Measurements from ENCODE around the gene SENP3. TPM values are rescaled to one million over a fixed set of nuclear protein-coding genes. Genes with fewer than 3 reads are reported as not detected.

Gene SENP3
- total and polyA plus RNA-seq, 2 of the 13 experiments (the other 11 are each of a cell fraction or from before 2014, with no cell fraction given) = 55.8 to 75.4 TPM

DNA sequence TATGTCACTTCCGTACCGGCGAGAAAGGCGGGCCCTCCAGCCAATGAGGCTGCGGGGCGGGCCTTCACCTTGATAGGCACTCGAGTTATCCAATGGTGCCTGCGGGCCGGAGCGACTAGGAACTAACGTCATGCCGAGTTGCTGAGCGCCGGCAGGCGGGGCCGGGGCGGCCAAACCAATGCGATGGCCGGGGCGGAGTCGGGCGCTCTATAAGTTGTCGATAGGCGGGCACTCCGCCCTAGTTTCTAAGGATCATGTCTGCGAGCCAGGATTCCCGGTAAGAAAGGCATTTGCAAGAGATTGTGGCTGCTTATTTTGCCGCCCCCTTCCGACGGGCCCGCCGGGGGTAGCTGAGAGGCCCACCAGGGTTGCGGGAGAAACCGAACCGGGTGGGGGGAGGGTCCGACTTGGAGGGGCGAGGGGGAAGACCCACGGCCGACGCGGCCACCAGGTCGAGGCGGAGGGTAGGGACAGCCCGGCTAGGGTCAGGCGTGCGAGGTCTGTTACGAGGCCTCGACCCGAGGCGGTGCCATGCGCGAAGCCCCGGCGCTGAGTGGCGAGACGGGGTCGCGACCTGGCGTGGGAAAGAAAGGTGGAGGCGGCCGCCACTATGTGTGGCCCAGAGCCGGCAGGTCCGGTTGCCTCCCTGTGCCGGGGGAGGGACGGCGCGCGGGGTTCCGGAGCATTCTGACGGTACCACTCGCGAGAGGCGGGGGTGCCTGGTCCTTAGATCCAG lies 11.0 kb downstream of the SENP3 start (continued):
- TF ChIP-seq, protein P1, sequence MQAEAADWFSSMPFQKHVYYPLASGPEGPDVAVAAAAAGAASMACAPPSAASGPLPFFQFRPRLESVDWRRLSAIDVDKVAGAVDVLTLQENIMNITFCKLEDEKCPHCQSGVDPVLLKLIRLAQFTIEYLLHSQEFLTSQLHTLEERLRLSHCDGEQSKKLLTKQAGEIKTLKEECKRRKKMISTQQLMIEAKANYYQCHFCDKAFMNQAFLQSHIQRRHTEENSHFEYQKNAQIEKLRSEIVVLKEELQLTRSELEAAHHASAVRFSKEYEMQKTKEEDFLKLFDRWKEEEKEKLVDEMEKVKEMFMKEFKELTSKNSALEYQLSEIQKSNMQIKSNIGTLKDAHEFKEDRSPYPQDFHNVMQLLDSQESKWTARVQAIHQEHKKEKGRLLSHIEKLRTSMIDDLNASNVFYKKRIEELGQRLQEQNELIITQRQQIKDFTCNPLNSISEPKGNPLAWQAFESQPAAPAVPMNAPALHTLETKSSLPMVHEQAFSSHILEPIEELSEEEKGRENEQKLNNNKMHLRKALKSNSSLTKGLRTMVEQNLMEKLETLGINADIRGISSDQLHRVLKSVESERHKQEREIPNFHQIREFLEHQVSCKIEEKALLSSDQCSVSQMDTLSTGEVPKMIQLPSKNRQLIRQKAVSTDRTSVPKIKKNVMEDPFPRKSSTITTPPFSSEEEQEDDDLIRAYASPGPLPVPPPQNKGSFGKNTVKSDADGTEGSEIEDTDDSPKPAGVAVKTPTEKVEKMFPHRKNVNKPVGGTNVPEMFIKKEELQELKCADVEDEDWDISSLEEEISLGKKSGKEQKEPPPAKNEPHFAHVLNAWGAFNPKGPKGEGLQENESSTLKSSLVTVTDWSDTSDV (CRISPR knock-in tag; IDR thresholded peaks at IDR 0.05) = no peak; the same call in 1 of the 2 replicates
- peak; percentile 68; the same call in 1 of the 2 replicates for TF ChIP-seq ZNF329 (CRISPR knock-in tag; IDR thresholded peaks at IDR 0.05; ENCODE audit: low read depth)
- no peak for TF ChIP-seq ARNT (IDR thresholded peaks at IDR 0.05)
- TF ChIP-seq, protein P2, sequence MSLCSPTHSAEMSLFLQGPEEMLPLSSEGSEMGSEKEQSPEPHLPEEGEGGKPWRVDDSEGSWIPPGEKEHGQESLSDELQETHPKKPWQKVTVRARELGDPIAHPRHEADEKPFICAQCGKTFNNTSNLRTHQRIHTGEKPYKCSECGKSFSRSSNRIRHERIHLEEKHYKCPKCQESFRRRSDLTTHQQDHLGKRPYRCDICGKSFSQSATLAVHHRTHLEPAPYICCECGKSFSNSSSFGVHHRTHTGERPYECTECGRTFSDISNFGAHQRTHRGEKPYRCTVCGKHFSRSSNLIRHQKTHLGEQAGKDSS (CRISPR knock-in tag; IDR thresholded peaks at IDR 0.05; ENCODE audit: borderline replicate concordance, low read depth) = no peak
- TF ChIP-seq ZSCAN30 (CRISPR knock-in tag; IDR thresholded peaks at IDR 0.05) = peak; percentile 71; the same call in 1 of the 2 replicates
- peak; percentile 49; the same call in 1 of the 2 replicates for TF ChIP-seq TMF1 (CRISPR knock-in tag; IDR thresholded peaks at IDR 0.05; ENCODE audit: low read depth)
- peak; percentile 77; the same call in 1 of the 2 replicates for TF ChIP-seq PAF1 (CRISPR knock-in tag; IDR thresholded peaks at IDR 0.05)
- TF ChIP-seq EED (CRISPR knock-in tag; IDR thresholded peaks at IDR 0.05) = 0 out of 2 replicates have a peak, but pooled peaks have one; percentile 77
- TF ChIP-seq SMARCE1 (IDR thresholded peaks at IDR 0.05; ENCODE audit: borderline replicate concordance) = no peak
- TF ChIP-seq ZNF839 (CRISPR knock-in tag; IDR thresholded peaks at IDR 0.05; ENCODE audit: borderline replicate concordance) = no peak; the same call in 1 of the 2 replicates
- TF ChIP-seq CC2D1A (CRISPR knock-in tag; IDR thresholded peaks at IDR 0.05) = no peak
- peak; percentile 9; the same call in 1 of the 2 replicates for TF ChIP-seq ZNF235 (CRISPR knock-in tag; IDR thresholded peaks at IDR 0.05; ENCODE audit: borderline replicate concordance)
- TF ChIP-seq, protein P3, sequence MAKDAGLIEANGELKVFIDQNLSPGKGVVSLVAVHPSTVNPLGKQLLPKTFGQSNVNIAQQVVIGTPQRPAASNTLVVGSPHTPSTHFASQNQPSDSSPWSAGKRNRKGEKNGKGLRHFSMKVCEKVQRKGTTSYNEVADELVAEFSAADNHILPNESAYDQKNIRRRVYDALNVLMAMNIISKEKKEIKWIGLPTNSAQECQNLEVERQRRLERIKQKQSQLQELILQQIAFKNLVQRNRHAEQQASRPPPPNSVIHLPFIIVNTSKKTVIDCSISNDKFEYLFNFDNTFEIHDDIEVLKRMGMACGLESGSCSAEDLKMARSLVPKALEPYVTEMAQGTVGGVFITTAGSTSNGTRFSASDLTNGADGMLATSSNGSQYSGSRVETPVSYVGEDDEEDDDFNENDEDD (CRISPR knock-in tag; IDR thresholded peaks at IDR 0.05; ENCODE audit: borderline replicate concordance) = no peak
- 0 out of 2 replicates have a peak, but pooled peaks have one; percentile 42 for TF ChIP-seq ZNF205 (CRISPR knock-in tag; IDR thresholded peaks at IDR 0.05)
- no peak for TF ChIP-seq FOXP1 (IDR thresholded peaks at IDR 0.05)
- TF ChIP-seq FOXP1 (CRISPR knock-in tag; IDR thresholded peaks at IDR 0.05) = no peak
- TF ChIP-seq DMAP1 (CRISPR knock-in tag; IDR thresholded peaks at IDR 0.05) = no peak; the same call in 1 of the 2 replicates
- no peak; the same call in 1 of the 2 replicates for TF ChIP-seq EEA1 (CRISPR knock-in tag; IDR thresholded peaks at IDR 0.05; ENCODE audit: borderline replicate concordance)
- TF ChIP-seq, protein P4, sequence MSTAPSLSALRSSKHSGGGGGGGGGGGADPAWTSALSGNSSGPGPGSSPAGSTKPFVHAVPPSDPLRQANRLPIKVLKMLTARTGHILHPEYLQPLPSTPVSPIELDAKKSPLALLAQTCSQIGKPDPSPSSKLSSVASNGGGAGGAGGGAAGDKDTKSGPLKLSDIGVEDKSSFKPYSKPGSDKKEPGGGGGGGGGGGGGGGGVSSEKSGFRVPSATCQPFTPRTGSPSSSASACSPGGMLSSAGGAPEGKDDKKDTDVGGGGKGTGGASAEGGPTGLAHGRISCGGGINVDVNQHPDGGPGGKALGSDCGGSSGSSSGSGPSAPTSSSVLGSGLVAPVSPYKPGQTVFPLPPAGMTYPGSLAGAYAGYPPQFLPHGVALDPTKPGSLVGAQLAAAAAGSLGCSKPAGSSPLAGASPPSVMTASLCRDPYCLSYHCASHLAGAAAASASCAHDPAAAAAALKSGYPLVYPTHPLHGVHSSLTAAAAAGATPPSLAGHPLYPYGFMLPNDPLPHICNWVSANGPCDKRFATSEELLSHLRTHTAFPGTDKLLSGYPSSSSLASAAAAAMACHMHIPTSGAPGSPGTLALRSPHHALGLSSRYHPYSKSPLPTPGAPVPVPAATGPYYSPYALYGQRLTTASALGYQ (CRISPR knock-in tag; IDR thresholded peaks at IDR 0.05) = no peak
- TF ChIP-seq HOXD1 (CRISPR knock-in tag; IDR thresholded peaks at IDR 0.05) = 0 out of 2 replicates have a peak, but pooled peaks have one; percentile 55
- TF ChIP-seq, protein P5, sequence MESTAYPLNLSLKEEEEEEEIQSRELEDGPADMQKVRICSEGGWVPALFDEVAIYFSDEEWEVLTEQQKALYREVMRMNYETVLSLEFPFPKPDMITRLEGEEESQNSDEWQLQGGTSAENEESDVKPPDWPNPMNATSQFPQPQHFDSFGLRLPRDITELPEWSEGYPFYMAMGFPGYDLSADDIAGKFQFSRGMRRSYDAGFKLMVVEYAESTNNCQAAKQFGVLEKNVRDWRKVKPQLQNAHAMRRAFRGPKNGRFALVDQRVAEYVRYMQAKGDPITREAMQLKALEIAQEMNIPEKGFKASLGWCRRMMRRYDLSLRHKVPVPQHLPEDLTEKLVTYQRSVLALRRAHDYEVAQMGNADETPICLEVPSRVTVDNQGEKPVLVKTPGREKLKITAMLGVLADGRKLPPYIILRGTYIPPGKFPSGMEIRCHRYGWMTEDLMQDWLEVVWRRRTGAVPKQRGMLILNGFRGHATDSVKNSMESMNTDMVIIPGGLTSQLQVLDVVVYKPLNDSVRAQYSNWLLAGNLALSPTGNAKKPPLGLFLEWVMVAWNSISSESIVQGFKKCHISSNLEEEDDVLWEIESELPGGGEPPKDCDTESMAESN (CRISPR knock-in tag; conservative IDR thresholded peaks at IDR 0.05) = no peak
- TF ChIP-seq, protein P6, sequence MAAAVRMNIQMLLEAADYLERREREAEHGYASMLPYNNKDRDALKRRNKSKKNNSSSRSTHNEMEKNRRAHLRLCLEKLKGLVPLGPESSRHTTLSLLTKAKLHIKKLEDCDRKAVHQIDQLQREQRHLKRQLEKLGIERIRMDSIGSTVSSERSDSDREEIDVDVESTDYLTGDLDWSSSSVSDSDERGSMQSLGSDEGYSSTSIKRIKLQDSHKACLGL (CRISPR knock-in tag; IDR thresholded peaks at IDR 0.05) = peak; percentile 75
